ENCODE measurements around the gene FGF14. TPM values are rescaled to one million over a fixed set of nuclear protein-coding genes. Genes with fewer than 3 reads are reported as not detected.

FGF14 gene
- total and polyA plus RNA-seq, 2 experiments from 2014 or later: 0.03 TPM; not detected in 1

- H3K4me2 ChIP-seq: no peak overlapping the region
- H3K36me3 ChIP-seq (ENCODE audit: insufficient read depth): no peaks in the 10 kb centered on the region
- Mint-ChIP-seq H3K9me3 (no peaks in the 10 kb centered on the region), H3K4me3 (no peak overlapping the region), H3K4me1 (0 out of 3 replicates have a peak, but pooled peaks cover 2% of the 10 kb centered on the region), H3K36me3 (ENCODE audit: low read depth) (no peaks in the 10 kb centered on the region), H3K27me3 (ENCODE audit: insufficient read depth, low read depth, poor library complexity) (no peaks in the 10 kb centered on the region), H3K27ac (no peak overlapping the region)
- no peaks in the 10 kb centered on the region for H4K20me1 ChIP-seq (replicated peaks; ENCODE audit: insufficient read depth)
- H3K4me3 ChIP-seq: no peak overlapping the region
- no peak for TF ChIP-seq POLR2AphosphoS5 (IDR thresholded peaks at IDR 0.05; ENCODE audit: low read depth)
- no peak for TF ChIP-seq REST (IDR thresholded peaks at IDR 0.05; ENCODE audit: unreplicated experiment)
- TF ChIP-seq ZNF462 (CRISPR knock-in tag; IDR thresholded peaks at IDR 0.05): no peak
- TF ChIP-seq STAT1 (IDR thresholded peaks at IDR 0.05; ENCODE audit: unreplicated experiment): no peak
- TF ChIP-seq ZNF331 (CRISPR knock-in tag; IDR thresholded peaks at IDR 0.05; ENCODE audit: low read depth): no peak
- no peak for TF ChIP-seq CREB1 (CRISPR knock-in tag; IDR thresholded peaks at IDR 0.05; ENCODE audit: low read depth)
- no peak for TF ChIP-seq CTCF (conservative IDR thresholded peaks at IDR 0.05; ENCODE audit: low read depth in 2 of 2)
- no peak for TF ChIP-seq NANOG (IDR thresholded peaks at IDR 0.05; ENCODE audit: borderline replicate concordance)
- TF ChIP-seq ZNF114 (CRISPR knock-in tag; IDR thresholded peaks at IDR 0.05): no peak
- no peak for TF ChIP-seq EZH2phosphoT487 (IDR thresholded peaks at IDR 0.05; ENCODE audit: unreplicated experiment)
- no peak for TF ChIP-seq JUNB (IDR thresholded peaks at IDR 0.05; ENCODE audit: unreplicated experiment)
- no peak for TF ChIP-seq EZH2 (IDR thresholded peaks at IDR 0.05; ENCODE audit: low read depth, unreplicated experiment)
- ATAC-seq (no peak), DNase-seq (ENCODE audit: low spot score) (no peak)
- no peaks in the 10 kb centered on the region for H3K9me2 ChIP-seq (ENCODE audit: insufficient read depth)
- no peak overlapping the region for H2AFZ ChIP-seq
- H3F3A ChIP-seq (replicated peaks; ENCODE audit: low read depth): no peaks in the 10 kb centered on the region
- no peaks in the 10 kb centered on the region for H3K4me1 ChIP-seq (ENCODE audit: insufficient read depth)
- no peak overlapping the region for H3K27ac ChIP-seq (ENCODE audit: low read depth)
- H3K79me2 ChIP-seq (replicated peaks; ENCODE audit: insufficient read depth): no peaks in the 10 kb centered on the region
- no peaks in the 10 kb centered on the region for H3K27me3 ChIP-seq (ENCODE audit: insufficient read depth)
Measured at GRCh38 chr13:102090532-102090931, 311.3 kb downstream of the FGF14 start.

Measured in GM23338 (cell line).